DMS53 treated with DMSO at 0.1 percent for 48 hours (cell line): ENCODE data around the gene GALNT2.

ENCODE experiments used
- DNase-seq: peaks from one replicate; lab custom pipeline; 2025; ENCODE audit not compliant: unreplicated experiment; lab: John Stamatoyannopoulos, UW

Gene GALNT2

GRCh38 chr1:230158415-230159291, 91.6 kb downstream of the GALNT2 start:
- peak; percentile 72 for DNase-seq

DNA sequence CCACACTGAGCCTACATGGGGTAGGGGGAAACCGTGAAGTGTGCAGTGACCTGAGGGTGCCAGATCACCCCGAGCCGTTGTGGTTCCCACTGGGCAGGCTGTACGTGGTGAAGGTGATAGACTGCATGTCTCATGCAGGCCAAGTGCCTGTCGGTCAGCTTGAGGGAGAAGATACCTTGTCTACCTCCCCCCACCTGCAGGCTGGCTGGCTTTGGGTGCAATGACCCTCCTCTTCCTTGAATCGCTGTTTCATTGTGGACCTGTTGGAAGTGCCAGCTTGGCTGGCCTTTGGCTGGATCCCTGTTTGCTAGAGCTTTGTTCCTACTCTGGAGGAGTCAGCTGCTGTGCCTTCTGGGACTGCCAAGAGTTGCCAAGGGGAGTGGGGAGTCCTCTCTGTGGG, 92.5 kb downstream of the GALNT2 start:
- no peak for DNase-seq

DNA sequence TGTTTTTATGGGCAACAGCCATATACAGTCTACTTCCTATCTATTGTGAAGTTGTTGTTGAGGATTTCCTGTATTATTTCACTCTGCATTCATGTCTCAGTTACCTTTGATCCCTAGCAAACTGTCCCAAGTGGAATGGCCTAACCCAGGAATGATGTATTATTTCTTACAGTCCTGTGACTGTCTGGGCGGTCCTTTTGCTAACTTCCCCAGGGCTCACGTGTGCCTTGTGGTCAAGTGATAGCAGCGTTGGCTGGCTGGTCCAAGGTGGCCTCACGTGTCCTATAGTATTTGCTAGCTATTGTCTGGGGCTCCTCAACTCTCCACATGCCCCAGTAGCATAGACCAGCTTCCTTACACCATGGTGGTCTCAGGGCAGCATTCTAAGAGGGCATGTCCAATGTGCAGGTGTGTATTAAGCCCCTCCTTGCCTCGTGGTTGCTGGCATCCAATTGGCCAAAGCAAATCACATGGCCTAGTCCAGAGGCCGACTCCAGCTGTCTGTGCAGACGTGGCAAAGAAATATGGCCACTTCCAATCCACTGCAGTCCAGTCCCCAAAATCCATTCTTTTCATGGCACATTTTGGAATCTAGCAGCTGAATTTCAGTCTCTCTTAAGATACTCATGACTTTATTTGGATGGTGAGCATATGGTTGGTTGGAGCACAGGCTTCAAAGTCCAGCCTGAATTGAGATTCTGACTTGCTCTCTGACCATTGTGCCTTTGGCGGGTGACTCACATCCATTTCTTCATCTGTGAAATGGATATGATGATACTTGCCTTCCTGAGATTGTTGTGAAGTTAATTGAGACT, 94.1 kb downstream of the GALNT2 start:
- no peak for DNase-seq

- no peak for DNase-seq
These were observed 96.2 kb downstream of the GALNT2 start for GRCh38 chr1:230163205-230163604.

DNA sequence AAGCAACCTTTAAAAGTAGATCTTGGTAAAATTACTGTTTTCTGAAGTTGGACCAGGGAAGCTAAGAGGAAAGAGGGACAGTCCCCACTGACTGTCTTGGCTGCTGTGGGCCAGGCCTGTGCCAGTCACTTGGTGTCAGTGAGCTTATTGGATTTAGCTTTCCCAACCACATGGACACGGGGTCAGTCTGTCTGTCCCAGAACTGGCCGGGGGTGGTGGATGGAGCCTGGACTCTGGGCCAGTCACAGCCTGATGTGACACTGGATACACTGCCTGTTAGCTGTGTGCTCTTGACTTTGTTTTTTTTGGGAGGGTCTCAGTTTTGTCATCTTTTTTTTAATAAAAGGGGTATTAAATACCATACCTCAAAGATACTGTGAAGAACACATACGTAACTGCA, 96.7 kb downstream of the GALNT2 start:
- no peak for DNase-seq

- no peak for DNase-seq
These were observed 98.5 kb downstream of the GALNT2 start for GRCh38 chr1:230165536-230165935.

DNA sequence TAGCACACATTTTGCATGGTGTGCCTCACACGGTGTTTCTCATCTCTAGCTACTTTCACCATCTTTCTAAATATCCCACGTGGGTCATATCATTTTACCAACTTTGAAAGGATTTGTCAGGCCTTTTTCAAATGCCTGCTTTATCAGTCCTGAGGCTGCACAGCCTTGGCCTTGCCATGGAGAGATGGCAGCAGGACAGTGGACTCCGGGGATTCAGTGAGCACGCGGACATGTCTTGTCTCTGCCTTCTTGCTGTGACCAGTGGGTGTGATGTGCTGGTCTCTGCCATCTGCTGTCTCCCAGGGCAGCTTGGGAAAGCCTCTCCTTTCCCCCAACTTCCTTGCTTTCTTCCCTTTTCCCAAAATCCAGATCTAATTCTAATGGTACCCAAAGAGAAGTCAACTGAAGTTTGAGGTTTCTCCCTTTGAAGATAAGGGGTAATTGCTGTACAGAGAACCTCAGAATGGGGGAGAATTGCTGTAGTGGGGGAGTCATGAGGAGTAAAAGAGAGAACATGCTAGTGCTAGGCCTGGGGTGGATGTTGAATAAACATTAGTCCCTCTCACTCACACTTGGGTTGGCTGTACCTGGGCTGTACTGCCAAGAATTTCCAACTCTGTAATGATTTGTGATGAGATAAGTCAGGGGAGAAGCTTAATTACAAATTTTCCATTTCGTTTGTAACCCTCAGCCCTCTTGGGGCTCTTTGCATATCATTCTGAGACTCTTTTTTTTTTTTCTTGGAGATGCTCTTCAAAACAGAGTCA, 99.5 kb downstream of the GALNT2 start:
- DNase-seq: no peak

- peak; percentile 54 for DNase-seq
These were observed 100.4 kb downstream of the GALNT2 start for GRCh38 chr1:230167419-230167852.

DNA sequence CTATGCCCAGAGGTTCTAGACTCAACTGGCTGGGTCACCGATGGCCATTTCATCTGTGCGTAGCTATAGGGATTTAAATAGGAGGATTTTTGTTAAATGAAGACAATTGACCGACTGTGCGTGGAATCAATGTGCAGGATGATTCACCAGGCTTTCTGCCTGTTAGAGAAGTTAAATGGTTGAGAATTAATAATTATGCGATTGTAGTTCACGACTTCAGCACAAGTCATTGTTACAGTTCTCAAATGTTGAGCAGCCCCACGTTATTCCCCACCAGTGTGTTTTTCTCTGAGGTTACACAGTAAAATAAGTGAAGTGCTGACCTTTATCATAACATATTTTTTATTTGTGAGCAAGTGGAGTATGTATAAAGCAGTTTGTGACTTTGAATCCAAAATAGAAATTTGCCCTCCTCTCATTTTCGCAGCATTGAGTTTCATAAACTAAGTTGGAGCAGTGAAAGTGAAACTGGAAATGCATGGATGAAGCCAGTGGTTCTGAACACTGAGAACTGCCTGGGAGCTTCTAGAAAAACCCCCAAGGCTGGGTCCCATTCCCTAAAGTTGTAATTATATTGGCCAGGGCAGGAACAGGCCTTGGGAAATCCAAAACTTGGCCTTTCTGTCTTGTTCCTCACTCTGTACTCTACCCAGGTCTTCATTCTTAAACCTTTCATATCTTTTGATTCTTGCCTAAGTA, 102.6 kb downstream of the GALNT2 start:
- no peak for DNase-seq

DNA sequence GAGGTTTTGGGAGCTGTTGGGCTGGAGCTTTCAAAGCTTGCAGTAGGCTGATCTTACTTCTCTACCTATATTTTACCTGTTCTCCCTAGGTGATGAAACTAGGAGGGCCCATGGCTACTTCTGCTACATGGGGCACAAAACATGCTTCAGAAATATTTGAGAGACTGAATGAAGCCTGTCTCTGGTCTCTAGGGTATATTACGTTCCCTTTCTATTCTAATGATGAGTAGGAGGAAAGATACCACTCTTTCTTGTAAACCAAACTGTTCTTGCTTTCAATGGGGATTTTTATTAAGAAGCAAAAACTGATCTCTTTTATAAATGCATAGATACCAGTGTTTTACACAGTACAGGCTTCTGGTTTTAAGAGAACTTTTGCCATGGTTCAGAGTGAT, 103.1 kb downstream of the GALNT2 start:
- no peak for DNase-seq

GRCh38 chr1:230170622-230171021, 103.6 kb downstream of the GALNT2 start:
- DNase-seq: no peak

- DNase-seq: no peak
These were observed 104.4 kb downstream of the GALNT2 start for GRCh38 chr1:230171356-230172015.

GRCh38 chr1:230172016-230172537, 105.0 kb downstream of the GALNT2 start:
- no peak for DNase-seq

DNA sequence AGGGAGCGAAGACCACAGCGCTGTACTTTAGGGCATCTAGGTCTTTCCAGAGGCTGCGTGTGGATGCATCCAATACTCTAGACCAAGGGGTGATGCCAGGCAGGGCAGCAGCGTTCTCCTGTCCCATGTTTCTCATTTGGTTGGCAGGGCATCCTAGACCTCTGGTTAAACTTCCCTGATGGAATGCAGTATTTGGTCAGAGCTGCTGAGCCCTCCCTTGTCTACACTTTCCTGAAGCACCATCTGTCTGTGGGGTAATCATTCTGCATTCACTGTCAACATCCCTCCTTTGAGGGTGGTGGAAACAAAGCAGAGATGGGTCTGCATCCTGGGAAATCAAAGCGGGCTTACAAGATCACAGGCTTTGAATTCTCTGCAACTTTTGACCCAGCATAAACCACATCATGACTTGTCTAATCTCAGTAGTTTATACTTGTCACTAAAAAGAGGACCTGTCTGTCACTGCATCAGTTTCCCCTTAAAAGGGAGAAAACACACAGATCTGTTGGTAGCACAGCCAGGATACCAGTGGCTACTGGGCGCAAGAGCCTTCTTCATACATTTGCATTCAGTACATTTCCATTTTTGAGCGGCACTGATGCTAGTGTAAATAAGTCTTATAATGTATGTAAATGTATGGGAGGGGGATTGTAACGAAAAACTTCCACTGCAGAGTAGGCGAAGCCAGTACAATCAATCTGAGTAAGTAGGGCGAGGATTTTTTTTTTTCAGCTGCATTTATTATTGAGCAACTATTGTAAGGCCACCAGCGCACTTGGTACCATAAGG, 106.3 kb downstream of the GALNT2 start:
- DNase-seq: no peak

DNA sequence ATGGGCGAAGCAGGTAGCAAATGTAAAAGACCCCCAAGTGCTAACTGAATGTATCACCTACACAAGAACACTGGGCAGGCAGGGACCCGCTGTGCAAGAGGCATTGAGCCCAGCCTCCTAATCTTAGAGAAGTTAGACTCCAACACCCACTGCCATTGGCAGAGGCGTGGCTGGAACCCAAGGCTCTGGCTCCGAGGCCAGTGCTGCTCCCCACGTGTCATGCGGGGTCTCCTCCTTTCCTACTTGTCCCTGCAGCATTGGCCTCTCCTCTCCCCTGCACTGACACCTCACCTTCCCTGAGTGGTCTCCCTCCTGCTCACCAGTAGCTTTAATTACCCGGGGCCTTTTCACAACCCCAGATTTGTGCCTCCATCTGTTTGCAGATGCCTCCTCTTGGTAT, 107.0 kb downstream of the GALNT2 start:
- DNase-seq: no peak

DNA sequence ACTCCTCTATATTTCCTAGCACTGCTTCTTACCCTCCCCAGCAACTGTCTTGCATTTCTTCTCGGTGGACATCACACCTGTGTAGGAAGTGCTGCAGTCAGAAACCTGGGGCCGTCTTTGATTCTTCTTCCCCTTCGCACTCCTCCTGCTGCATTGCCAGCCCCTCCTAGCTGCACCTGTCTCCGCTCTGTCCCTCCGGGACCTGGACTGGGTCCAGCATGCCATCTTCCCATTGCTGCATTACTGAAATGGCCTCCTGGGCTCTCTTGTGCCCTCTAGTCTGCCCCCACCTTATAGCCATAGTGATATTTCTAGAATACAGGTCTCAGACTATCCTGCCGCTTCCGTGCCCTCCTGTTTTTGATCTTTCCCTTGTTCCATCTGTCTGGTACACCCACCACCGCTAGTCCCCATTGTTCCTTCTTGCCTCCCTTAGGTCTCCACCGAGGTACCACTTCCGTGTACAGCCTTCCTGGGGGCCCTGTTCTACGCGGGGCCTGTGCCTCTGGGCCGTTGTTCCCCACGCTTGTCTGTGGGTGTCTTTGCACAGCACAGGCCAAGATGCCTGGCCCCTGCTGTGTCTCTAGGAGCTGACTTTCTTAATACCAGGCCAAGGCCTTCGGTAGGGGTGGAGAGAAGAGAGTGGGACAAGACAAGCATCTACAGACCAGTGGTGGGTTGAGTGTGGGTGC, 107.6 kb downstream of the GALNT2 start:
- DNase-seq: no peak

DNA sequence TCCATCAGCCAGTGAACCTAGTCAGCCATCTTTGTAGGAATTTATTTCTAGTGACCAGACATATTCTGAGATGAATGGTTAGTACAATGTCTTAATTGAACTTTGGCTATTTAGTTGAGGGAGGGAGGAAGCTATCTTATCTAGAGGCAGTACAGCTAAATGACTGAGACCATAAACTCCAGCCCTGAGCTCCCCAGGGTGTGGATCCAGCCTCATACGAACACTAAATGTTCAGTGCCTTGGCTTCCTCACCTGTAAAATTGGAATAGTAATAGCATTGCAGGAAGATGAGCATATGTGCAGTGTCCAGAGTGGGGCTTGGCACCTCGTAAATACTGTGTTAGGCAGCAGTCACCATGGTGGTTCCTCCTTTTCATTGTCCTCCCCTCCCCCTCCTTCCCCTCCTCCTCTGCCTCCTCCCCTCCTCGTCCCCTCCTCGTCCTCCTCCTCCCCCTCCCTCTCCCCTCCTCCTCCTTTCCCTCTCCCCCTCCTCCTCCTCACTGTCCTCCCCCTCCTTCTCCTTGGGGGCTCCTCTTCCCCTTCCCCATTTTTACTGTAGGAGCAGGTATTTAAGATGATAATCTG, 108.2 kb downstream of the GALNT2 start:
- no peak for DNase-seq

GRCh38 chr1:230175839-230176238, 108.8 kb downstream of the GALNT2 start:
- no peak for DNase-seq
